SK-N-SH (cell line): Measurements from ENCODE around the gene GPR158. TPM values are rescaled to one million over a fixed set of nuclear protein-coding genes. Genes with fewer than 3 reads are reported as not detected.

ENCODE experiments used
- CTCF ChIA-PET: fragments of 300-600, 350-600 bp; formaldehyde crosslinking; extraction: SDS; loops from one replicate; lab custom pipeline; 2021; lab: Yijun Ruan, JAX
- POLR2A ChIA-PET: fragments of 350-600 bp; sonication (Branson Sonifier 250); formaldehyde crosslinking; extraction: SDS; loops from one replicate; lab custom pipeline; 2020; ENCODE audit warnings: antibody characterized with exemption, inconsistent platforms; lab: Yijun Ruan, JAX
- DNase-seq: peaks from one replicate; pipeline ENCODE4 v3.0.0; 2012
- H2AFZ ChIP-seq: fragments of 200-600 bp; sonication (generic); 2 replicates; pipeline ENCODE4 v1.8.1; 2016; ENCODE audit warnings: antibody characterized with exemption, mild to moderate bottlenecking, low read depth
- H3F3A ChIP-seq: fragments of 200-600 bp; sonication (generic); replicated peaks from 2 replicates; pipeline ENCODE3; 2016; ENCODE audit warnings: antibody characterized with exemption, mild to moderate bottlenecking; ENCODE audit not compliant: insufficient read depth
- H3K27ac ChIP-seq, 2 experiments: fragments of 200-500 bp in 1 of 2; fragments of 200-600 bp in 1 of 2; sonication (Bioruptor generic) in 1 of 2; sonication (generic), shearing (Covaris generic) in 1 of 2; 2 replicates each; pipeline versions ENCODE4 v1.5.1 to v1.6.1; 2014 to 2016; ENCODE audit warnings: low read depth in 2 of 2, inconsistent platforms in 1 of 2, low read length in 1 of 2, mild to moderate bottlenecking in 1 of 2, mixed read lengths in 1 of 2
- H3K27me3 ChIP-seq: fragments of 200-600 bp; sonication (generic), shearing (Covaris generic); 2 replicates; pipeline ENCODE4 v1.6.1; 2016; ENCODE audit warnings: mixed run types; ENCODE audit not compliant: insufficient read depth
- H3K36me3 ChIP-seq, 2 experiments: fragments of 200-500 bp in 1 of 2; fragments of 200-600 bp in 1 of 2; sonication (Bioruptor generic) in 1 of 2; sonication (generic) in 1 of 2; replicated peaks in 1 of 2; 2 replicates each; pipeline versions ENCODE3 to v1.5.1; 2014 to 2016; ENCODE audit warnings: low read length in 1 of 2, mild to moderate bottlenecking in 1 of 2; ENCODE audit not compliant: insufficient read depth in 2 of 2, control insufficient read depth in 1 of 2
- H3K4me1 ChIP-seq, 2 experiments: fragments of 200-500 bp in 1 of 2; fragments of 200-600 bp in 1 of 2; sonication (Bioruptor generic) in 1 of 2; sonication (generic), shearing (Covaris generic) in 1 of 2; 2 replicates each; pipeline versions ENCODE4 v1.5.1 to v1.6.1; 2014 to 2016; ENCODE audit warnings: low read depth in 1 of 2, low read length in 1 of 2, mixed run types in 1 of 2; ENCODE audit not compliant: insufficient read depth in 2 of 2, control insufficient read depth in 1 of 2
- H3K4me2 ChIP-seq: fragments of 200-600 bp; sonication (generic), shearing (Covaris generic); 2 replicates; pipeline ENCODE4 v1.6.1; 2017; ENCODE audit warnings: mixed run types
- H3K4me3 ChIP-seq, 2 experiments: fragments of 200-500 bp in 1 of 2; fragments of 200-600 bp in 1 of 2; sonication (Bioruptor generic) in 1 of 2; sonication (generic), shearing (Covaris generic) in 1 of 2; 2 replicates each; pipeline versions ENCODE4 v1.5.1 to v1.8.1; 2014 to 2016; ENCODE audit warnings: low read depth in 2 of 2, inconsistent platforms in 1 of 2, low read length in 1 of 2, mild to moderate bottlenecking in 1 of 2, mixed read lengths in 1 of 2, moderate library complexity in 1 of 2
- H3K79me2 ChIP-seq: fragments of 200-600 bp; sonication (generic); 2 replicates; pipeline ENCODE4 v1.8.1; 2017; ENCODE audit warnings: mild to moderate bottlenecking; ENCODE audit not compliant: insufficient read depth
- H3K9ac ChIP-seq: fragments of 200-600 bp; sonication (generic); 2 replicates; pipeline ENCODE4 v1.6.1; 2017; ENCODE audit warnings: mixed run types
- H3K9me2 ChIP-seq: fragments of 200-600 bp; sonication (generic); 2 replicates; pipeline ENCODE4 v1.6.1; 2017; ENCODE audit warnings: mixed run types
- H3K9me3 ChIP-seq: fragments of 200-600 bp; sonication (generic); 2 replicates; pipeline ENCODE4 v1.6.1; 2017; ENCODE audit warnings: mixed run types, mild to moderate bottlenecking, moderate library complexity
- H4K20me1 ChIP-seq: fragments of 200-600 bp; sonication (generic); 2 replicates; pipeline ENCODE4 v1.6.1; 2017; ENCODE audit warnings: mild to moderate bottlenecking, mixed run types; ENCODE audit not compliant: insufficient read depth
- MAX ChIP-seq: IDR thresholded peaks from 2 replicates; pipeline ENCODE4 v1.4.0; 2012; ENCODE audit warnings: low read depth
- NRF1 ChIP-seq: IDR thresholded peaks from 2 replicates; pipeline ENCODE4 v1.6.1; 2012; ENCODE audit warnings: low read depth, mild to moderate bottlenecking, low read length
- RFX5 ChIP-seq: IDR thresholded peaks from 2 replicates; pipeline ENCODE4 v1.6.1; 2012; ENCODE audit warnings: mild to moderate bottlenecking, improper control_type of control experiment, low read length
- WGBS: methylation state at CpG from one replicate; pipeline ENCODE4 v1.1.6; 2017; ENCODE audit warnings: low lambda C conversion rate; 5-methylcytosine and 5-hydroxymethylcytosine counted together
- polyA plus RNA-seq, 3 experiments: library from polyadenylated mRNA; depleted of rRNA; stranded (reverse); fragments of >200 nt; gene quantifications; 2 replicates each; pipeline ENCODE4 v1.2.3, GENCODE V29; 2012
- TF ChIP-seq, protein P1 (sequence below): fragments of 150-350 bp; IDR thresholded peaks from 2 replicates; pipeline ENCODE4 v1.6.1; 2016; ENCODE audit warnings: mild to moderate bottlenecking, low read depth, low read length
- TF ChIP-seq, protein P2 (sequence below): IDR thresholded peaks from 2 replicates; pipeline ENCODE4 v1.6.1; 2012; ENCODE audit warnings: mild to moderate bottlenecking, low read depth, low read length, moderate library complexity

Gene GPR158
- polyA plus RNA-seq, 1 of the 3 experiments (the other 2 are of a cell fraction): not detected

- no peaks in the 10 kb centered on the region for H3K27me3 ChIP-seq
- TF ChIP-seq MAX: no peak
- TF ChIP-seq, protein P1, sequence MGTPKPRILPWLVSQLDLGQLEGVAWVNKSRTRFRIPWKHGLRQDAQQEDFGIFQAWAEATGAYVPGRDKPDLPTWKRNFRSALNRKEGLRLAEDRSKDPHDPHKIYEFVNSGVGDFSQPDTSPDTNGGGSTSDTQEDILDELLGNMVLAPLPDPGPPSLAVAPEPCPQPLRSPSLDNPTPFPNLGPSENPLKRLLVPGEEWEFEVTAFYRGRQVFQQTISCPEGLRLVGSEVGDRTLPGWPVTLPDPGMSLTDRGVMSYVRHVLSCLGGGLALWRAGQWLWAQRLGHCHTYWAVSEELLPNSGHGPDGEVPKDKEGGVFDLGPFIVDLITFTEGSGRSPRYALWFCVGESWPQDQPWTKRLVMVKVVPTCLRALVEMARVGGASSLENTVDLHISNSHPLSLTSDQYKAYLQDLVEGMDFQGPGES: no peak
- TF ChIP-seq RFX5: no peak
- TF ChIP-seq, protein P2, sequence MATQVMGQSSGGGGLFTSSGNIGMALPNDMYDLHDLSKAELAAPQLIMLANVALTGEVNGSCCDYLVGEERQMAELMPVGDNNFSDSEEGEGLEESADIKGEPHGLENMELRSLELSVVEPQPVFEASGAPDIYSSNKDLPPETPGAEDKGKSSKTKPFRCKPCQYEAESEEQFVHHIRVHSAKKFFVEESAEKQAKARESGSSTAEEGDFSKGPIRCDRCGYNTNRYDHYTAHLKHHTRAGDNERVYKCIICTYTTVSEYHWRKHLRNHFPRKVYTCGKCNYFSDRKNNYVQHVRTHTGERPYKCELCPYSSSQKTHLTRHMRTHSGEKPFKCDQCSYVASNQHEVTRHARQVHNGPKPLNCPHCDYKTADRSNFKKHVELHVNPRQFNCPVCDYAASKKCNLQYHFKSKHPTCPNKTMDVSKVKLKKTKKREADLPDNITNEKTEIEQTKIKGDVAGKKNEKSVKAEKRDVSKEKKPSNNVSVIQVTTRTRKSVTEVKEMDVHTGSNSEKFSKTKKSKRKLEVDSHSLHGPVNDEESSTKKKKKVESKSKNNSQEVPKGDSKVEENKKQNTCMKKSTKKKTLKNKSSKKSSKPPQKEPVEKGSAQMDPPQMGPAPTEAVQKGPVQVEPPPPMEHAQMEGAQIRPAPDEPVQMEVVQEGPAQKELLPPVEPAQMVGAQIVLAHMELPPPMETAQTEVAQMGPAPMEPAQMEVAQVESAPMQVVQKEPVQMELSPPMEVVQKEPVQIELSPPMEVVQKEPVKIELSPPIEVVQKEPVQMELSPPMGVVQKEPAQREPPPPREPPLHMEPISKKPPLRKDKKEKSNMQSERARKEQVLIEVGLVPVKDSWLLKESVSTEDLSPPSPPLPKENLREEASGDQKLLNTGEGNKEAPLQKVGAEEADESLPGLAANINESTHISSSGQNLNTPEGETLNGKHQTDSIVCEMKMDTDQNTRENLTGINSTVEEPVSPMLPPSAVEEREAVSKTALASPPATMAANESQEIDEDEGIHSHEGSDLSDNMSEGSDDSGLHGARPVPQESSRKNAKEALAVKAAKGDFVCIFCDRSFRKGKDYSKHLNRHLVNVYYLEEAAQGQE: no peak
- TF ChIP-seq NRF1: no peak
- TF ChIP-seq, all 33 proteins: peak for 0
- no peaks in the 10 kb centered on the region for H3K9me2 ChIP-seq
- POLR2A ChIA-PET: no interaction called here
- peaks cover 0 to 4% of the 10 kb centered on the region in 2 experiments for H3K36me3 ChIP-seq
- no peak overlapping the region for H3K4me3 ChIP-seq
- no peak overlapping the region for H3K9ac ChIP-seq
- no peak overlapping the region for H3K27ac ChIP-seq
- no peaks in the 10 kb centered on the region for H3K9me3 ChIP-seq
- CTCF ChIA-PET: interaction anchor here (1.9 kb wide), 1 partner anchor 10 kb away, joined by 4 read pairs; no protein-coding TSS in a partner anchor
- WGBS: 36% methylated on average over 3 of the region's 3 CpGs
- no peak overlapping the region for H2AFZ ChIP-seq
- no peaks in the 10 kb centered on the region for H3K79me2 ChIP-seq
- no peaks in the 10 kb centered on the region for H3K4me1 ChIP-seq
- no peak overlapping the region for H3K4me2 ChIP-seq
- H3F3A ChIP-seq: no peaks in the 10 kb centered on the region
- DNase-seq: no peak
- H4K20me1 ChIP-seq: no peaks in the 10 kb centered on the region
Measured at GRCh38 chr10:25384618-25385017, 209.8 kb downstream of the GPR158 start.

DNA sequence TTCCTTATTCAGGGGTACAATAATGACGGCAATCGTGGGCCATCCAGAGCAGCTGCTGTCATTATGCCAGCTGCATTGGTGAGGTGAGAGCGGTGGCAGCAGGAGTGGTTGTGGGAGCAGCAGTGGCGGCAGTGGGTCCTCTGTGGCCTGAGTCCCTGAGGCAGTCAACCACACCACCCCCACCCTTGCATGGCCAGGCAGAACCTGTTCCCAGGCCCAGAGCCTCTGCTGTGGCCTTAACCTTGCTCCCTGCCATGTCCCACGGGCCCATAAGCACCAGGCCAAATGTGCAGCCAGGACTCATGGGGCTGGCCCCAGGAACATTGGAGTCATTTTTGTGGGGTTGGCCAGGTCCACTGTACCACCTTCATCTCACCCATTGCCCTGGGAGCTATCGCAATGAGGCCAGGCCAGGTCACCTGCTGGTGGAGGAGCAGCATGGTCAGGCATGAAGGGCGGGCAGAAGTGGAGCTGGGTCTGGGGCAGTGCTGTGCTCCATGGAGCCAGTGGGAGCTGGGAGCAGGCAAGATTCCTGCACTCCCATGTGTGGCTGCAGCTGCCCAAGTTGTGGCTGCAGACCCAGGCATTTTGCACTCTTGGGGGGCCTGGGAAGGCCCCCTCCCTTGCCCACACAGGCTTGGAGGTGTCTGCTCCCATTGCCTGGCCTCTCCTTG is 213.5 kb downstream of the GPR158 start:
- H3K9me3 ChIP-seq: no peaks in the 10 kb centered on the region
- no peaks in the 10 kb centered on the region for H3K79me2 ChIP-seq
- DNase-seq: no peak
- 37% methylated on average over 7 of the region's 7 CpGs for WGBS
- H3K27me3 ChIP-seq: no peaks in the 10 kb centered on the region
- no peaks in the 10 kb centered on the region for H3F3A ChIP-seq
- no peak overlapping the region for H3K27ac ChIP-seq
- H4K20me1 ChIP-seq: no peaks in the 10 kb centered on the region
- ChIA-PET CTCF (no interaction called here), POLR2A (interaction anchor here (0.6 kb wide), 1 partner anchor 8 kb away, joined by 3 read pairs; no protein-coding TSS in a partner anchor)
- no peaks in the 10 kb centered on the region for H3K9me2 ChIP-seq
- H3K9ac ChIP-seq: no peak overlapping the region
- no peaks in the 10 kb centered on the region for H3K4me1 ChIP-seq
- no peak overlapping the region for H3K4me3 ChIP-seq
- no peak overlapping the region for H3K4me2 ChIP-seq
- TF ChIP-seq MAX: no peak
- H3K36me3 ChIP-seq: peaks cover 0 to 4% of the 10 kb centered on the region in 2 experiments
- H2AFZ ChIP-seq: no peak overlapping the region
